Natural killer cell (primary cell): ENCODE data around the gene PITPNM3. TPM values are rescaled to one million over a fixed set of nuclear protein-coding genes. Genes with fewer than 3 reads are reported as not detected.

ENCODE experiments used
- ATAC-seq, 3 donors: fragments of 150-1000 bp in 2 of 3; fragments of 200-7000 bp in 1 of 3; cut with Tn5 transposase; 1 replicate in 1 of 3; 2 replicates in 2 of 3; pipeline ENCODE4 v1.10.0; 2021; ENCODE audit warnings: mild to moderate bottlenecking in 2 of 3, moderate library complexity in 2 of 3
- DNase-seq, 2 donors: peaks; one replicate each; pipeline versions ENCODE4 v3.0.0 to v3.0.0-alpha.2; 2013 to 2021; ENCODE audit warnings: mixed read lengths in 1 of 2
- H3K27ac ChIP-seq: one replicate; pipeline ENCODE4 v1.5.1; 2013; ENCODE audit warnings: mild to moderate bottlenecking, low read length
- H3K27me3 ChIP-seq: one replicate; pipeline ENCODE4 v1.6.1; 2013; ENCODE audit warnings: low read length; ENCODE audit not compliant: control insufficient read depth, insufficient read depth
- H3K36me3 ChIP-seq: one replicate; pipeline ENCODE4 v1.6.1; 2013; ENCODE audit warnings: low read length; ENCODE audit not compliant: control insufficient read depth, insufficient read depth
- H3K4me1 ChIP-seq: one replicate; pipeline ENCODE4 v1.6.1; 2013; ENCODE audit warnings: low read length; ENCODE audit not compliant: control insufficient read depth, insufficient read depth
- H3K4me3 ChIP-seq: one replicate; pipeline ENCODE4 v1.5.1; 2013; ENCODE audit warnings: low read length
- H3K9me3 ChIP-seq: one replicate; pipeline ENCODE4 v1.6.1; 2013; ENCODE audit warnings: low read length; ENCODE audit not compliant: control insufficient read depth, insufficient read depth
- H3K27ac Mint-ChIP-seq, 2 donors: one replicate each; pipeline ENCODE4 v1.8.0; 2022; ENCODE audit warnings: mild to moderate bottlenecking in 2 of 2, mixed read lengths in 2 of 2, moderate library complexity in 1 of 2
- H3K27me3 Mint-ChIP-seq, 2 donors: one replicate each; pipeline ENCODE4 v1.8.0; 2022; ENCODE audit warnings: low read depth in 2 of 2, mixed read lengths in 2 of 2
- H3K36me3 Mint-ChIP-seq: one replicate; pipeline ENCODE4 v1.8.0; 2022; ENCODE audit warnings: mixed read lengths
- H3K4me1 Mint-ChIP-seq, 2 donors: one replicate each; pipeline ENCODE4 v1.8.0; 2022; ENCODE audit warnings: mixed read lengths in 2 of 2
- H3K4me3 Mint-ChIP-seq: one replicate; pipeline ENCODE4 v1.8.0; 2022; ENCODE audit warnings: mild to moderate bottlenecking, moderate library complexity, mixed read lengths
- H3K9me3 Mint-ChIP-seq, 2 donors: one replicate each; pipeline ENCODE4 v1.8.0; 2022; ENCODE audit warnings: mixed read lengths in 2 of 2
- CTCF ChIP-seq: fragments of 200-600 bp; IDR thresholded peaks from one replicate; pipeline ENCODE4 v1.8.0; 2022; ENCODE audit warnings: antibody characterized with exemption
- WGBS: methylation state at CpG from one replicate; pipeline ENCODE4 v1.1.7; 2013; ENCODE audit warnings: missing lambda C conversion rate; ENCODE audit not compliant: insufficient coverage; 5-methylcytosine and 5-hydroxymethylcytosine counted together
- intact Hi-C: fragments of 100-400 bp; cut with micrococcal nuclease; formaldehyde crosslinking; loops from one replicate; pipeline ENCODE4 v1.14.2; 2022
- total RNA-seq, 4 donors: library from RNA; stranded (reverse); fragments of 120-200 nt in 1 of 4; gene quantifications; one replicate each; pipeline versions ENCODE4 v1.2.3 to v1.2.4, GENCODE V29; 2013 to 2022

The PITPNM3 gene
- total RNA-seq, 3 donors from 2014 or later (not counting 1 experiment from before 2014, with no cell fraction given) = 0.42 to 0.75 (median 0.50) TPM

GRCh38 chr17:6408276-6408675 is 148.1 kb downstream of the PITPNM3 start:
- H3K4me1 ChIP-seq = no peaks in the 10 kb centered on the region
- TF ChIP-seq CTCF = no peak
- H3K9me3 ChIP-seq = no peaks in the 10 kb centered on the region
- 73% methylated on average over 6 of the region's 6 CpGs for WGBS
- intact Hi-C loops = no loop called here
- H3K27me3 Mint-ChIP-seq = peaks cover 10 to 19% of the 10 kb centered on the region in 2 donors
- DNase-seq (no peak), ATAC-seq (no peak)
- no peaks in the 10 kb centered on the region for H3K9me3 Mint-ChIP-seq
- no peak overlapping the region for H3K27ac Mint-ChIP-seq
- no peak overlapping the region for H3K4me3 Mint-ChIP-seq
- H3K27me3 ChIP-seq = no peaks in the 10 kb centered on the region
- H3K36me3 Mint-ChIP-seq = no peaks in the 10 kb centered on the region
- H3K4me3 ChIP-seq = no peak overlapping the region
- no peaks in the 10 kb centered on the region for H3K36me3 ChIP-seq
- no peaks in the 10 kb centered on the region for H3K4me1 Mint-ChIP-seq
- no peak overlapping the region for H3K27ac ChIP-seq

- Histone ChIP-seq H3K4me1 (no peaks in the 10 kb centered on the region), H3K27ac (no peak overlapping the region), H3K27me3 (no peaks in the 10 kb centered on the region), H3K36me3 (no peaks in the 10 kb centered on the region), H3K9me3 (no peaks in the 10 kb centered on the region), H3K4me3 (no peak overlapping the region)
- no peak for DNase-seq
- no peaks in the 10 kb centered on the region for H3K9me3 Mint-ChIP-seq
- no peak overlapping the region for H3K27ac Mint-ChIP-seq
- no peak for ATAC-seq
- peaks cover 14 to 24% of the 10 kb centered on the region in 2 donors for H3K27me3 Mint-ChIP-seq
- 89% methylated on average over 6 of the region's 6 CpGs for WGBS
- H3K36me3 Mint-ChIP-seq = no peaks in the 10 kb centered on the region
- intact Hi-C loops = no loop called here
- TF ChIP-seq CTCF = no peak
- no peaks in the 10 kb centered on the region for H3K4me1 Mint-ChIP-seq
- H3K4me3 Mint-ChIP-seq = no peak overlapping the region
Measured at GRCh38 chr17:6402258-6402657, 154.1 kb downstream of the PITPNM3 start.

Other genes starting within 250 kb of the PITPNM3 start
- gene AIPL1, start 121.4 kb downstream of the PITPNM3 start, total RNA-seq = not detected
- gene PIMREG, start 112.1 kb downstream of the PITPNM3 start, total RNA-seq = 1 to 10 TPM in 1 of 3 donors, under 1 TPM in 2; 0.73 to 1.4 (median 0.78) TPM
- gene KIAA0753, start 84.2 kb upstream of the PITPNM3 start, total RNA-seq = 10 to 100 TPM; 13.4 to 17.2 (median 15.4) TPM
- 10 to 100 TPM; 15.2 to 15.7 (median 15.4) TPM for gene TXNDC17, start 84.5 kb upstream of the PITPNM3 start, total RNA-seq
- 10 to 100 TPM in 2 of 3 donors, 1 to 10 TPM in 1; 8.3 to 26.1 (median 19.1) TPM for gene MED31, start 95.0 kb upstream of the PITPNM3 start, total RNA-seq
- gene C17orf100, start 95.2 kb upstream of the PITPNM3 start, total RNA-seq = under 1 TPM; 0.68 to 0.87 (median 0.82) TPM
- gene SLC13A5, start 156.8 kb upstream of the PITPNM3 start, total RNA-seq = not detected
- 100 to 1,000 TPM in 1 of 3 donors, 10 to 100 TPM in 2; 64.2 to 130 (median 97.4) TPM for gene XAF1, start 199.5 kb upstream of the PITPNM3 start, total RNA-seq
- gene FBXO39, start 219.7 kb upstream of the PITPNM3 start, total RNA-seq = under 1 TPM; 0.40 to 0.72 (median 0.43) TPM